Tibial nerve (tissue), 4 donors: ENCODE measurements around the gene CD81.

Experiments used
- EP300 ChIP-seq, 2 donors: sonication (generic); formaldehyde crosslinking; IDR thresholded peaks; one replicate each; pipeline ENCODE4 v1.6.1; 2017; ENCODE audit warnings: antibody characterized with exemption in 2 of 2, mild to moderate bottlenecking in 1 of 2
- POLR2A ChIP-seq, 2 donors: fragments of 450-650 bp; IDR thresholded peaks; one replicate each; pipeline ENCODE4 v1.6.1; 2017; ENCODE audit warnings: antibody characterized with exemption in 2 of 2, mild to moderate bottlenecking in 2 of 2, moderate library complexity in 2 of 2
- TF ChIP-seq, protein P1 (sequence below), 5 experiments: fragments of 200-600 bp in 3 of 5; fragments of 450-650 bp in 2 of 5; sonication (generic) in 3 of 5; IDR thresholded peaks; one replicate each; pipeline ENCODE4 v1.5.1; 2016 to 2019; ENCODE audit warnings: antibody characterized with exemption in 5 of 5, mild to moderate bottlenecking in 3 of 5, moderate library complexity in 2 of 5

DNA sequence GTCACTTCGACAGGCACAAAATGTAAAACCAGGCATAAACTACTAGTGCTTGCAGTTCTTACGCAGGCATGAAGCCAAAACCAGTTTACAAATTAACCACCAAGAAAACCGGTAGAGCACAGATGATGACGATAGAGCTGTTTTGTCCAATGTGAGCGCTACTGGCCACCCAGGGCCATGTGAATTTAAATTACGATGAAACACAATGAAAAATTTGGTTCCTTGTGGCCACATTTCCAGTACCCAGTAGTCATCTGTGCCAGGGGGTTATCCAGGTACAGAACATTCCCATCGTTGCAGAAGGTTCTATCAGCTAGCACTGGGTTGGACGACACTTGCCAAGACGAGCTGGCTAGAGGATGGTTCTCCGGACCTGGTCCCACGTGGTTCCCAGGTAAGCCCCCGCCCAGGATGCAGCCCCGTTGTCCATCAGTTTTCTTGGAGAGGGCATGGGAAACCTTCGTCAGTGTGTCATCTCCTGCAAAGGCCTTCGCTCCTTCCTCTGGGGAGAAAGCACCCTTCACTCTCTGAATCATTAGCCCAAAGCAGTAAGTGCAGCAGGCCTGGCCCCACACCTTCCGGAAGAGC is 1.1 kb upstream of the CD81 start:
- TF ChIP-seq, protein P1, sequence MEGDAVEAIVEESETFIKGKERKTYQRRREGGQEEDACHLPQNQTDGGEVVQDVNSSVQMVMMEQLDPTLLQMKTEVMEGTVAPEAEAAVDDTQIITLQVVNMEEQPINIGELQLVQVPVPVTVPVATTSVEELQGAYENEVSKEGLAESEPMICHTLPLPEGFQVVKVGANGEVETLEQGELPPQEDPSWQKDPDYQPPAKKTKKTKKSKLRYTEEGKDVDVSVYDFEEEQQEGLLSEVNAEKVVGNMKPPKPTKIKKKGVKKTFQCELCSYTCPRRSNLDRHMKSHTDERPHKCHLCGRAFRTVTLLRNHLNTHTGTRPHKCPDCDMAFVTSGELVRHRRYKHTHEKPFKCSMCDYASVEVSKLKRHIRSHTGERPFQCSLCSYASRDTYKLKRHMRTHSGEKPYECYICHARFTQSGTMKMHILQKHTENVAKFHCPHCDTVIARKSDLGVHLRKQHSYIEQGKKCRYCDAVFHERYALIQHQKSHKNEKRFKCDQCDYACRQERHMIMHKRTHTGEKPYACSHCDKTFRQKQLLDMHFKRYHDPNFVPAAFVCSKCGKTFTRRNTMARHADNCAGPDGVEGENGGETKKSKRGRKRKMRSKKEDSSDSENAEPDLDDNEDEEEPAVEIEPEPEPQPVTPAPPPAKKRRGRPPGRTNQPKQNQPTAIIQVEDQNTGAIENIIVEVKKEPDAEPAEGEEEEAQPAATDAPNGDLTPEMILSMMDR (IDR thresholded peaks at IDR 0.05), result no peak
- TF ChIP-seq POLR2A (IDR thresholded peaks at IDR 0.05) (no peak), EP300 (IDR thresholded peaks at IDR 0.05) (no peak)
